Activated CD8-positive, alpha-beta memory T cell treated with anti-CD3 and anti-CD28 coated beads for 48 hours (primary cell): ENCODE data around the gene HIC1.
A peak's percentile ranks its signal among the peaks of the same experiment; 100 is the strongest.
"Not testable (repeated sequence)": the region's sequence is repeated elsewhere in the genome, so short reads cannot be mapped to it uniquely, and the experiment has no call there.

Source experiments
- DNase-seq, 3 experiments: peaks; one replicate each; pipeline ENCODE4 v3.0.0-alpha.2; 2020; ENCODE audit warnings: low read depth in 2 of 3, low spot score in 2 of 3

HIC1 gene, protein sequence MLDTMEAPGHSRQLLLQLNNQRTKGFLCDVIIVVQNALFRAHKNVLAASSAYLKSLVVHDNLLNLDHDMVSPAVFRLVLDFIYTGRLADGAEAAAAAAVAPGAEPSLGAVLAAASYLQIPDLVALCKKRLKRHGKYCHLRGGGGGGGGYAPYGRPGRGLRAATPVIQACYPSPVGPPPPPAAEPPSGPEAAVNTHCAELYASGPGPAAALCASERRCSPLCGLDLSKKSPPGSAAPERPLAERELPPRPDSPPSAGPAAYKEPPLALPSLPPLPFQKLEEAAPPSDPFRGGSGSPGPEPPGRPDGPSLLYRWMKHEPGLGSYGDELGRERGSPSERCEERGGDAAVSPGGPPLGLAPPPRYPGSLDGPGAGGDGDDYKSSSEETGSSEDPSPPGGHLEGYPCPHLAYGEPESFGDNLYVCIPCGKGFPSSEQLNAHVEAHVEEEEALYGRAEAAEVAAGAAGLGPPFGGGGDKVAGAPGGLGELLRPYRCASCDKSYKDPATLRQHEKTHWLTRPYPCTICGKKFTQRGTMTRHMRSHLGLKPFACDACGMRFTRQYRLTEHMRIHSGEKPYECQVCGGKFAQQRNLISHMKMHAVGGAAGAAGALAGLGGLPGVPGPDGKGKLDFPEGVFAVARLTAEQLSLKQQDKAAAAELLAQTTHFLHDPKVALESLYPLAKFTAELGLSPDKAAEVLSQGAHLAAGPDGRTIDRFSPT

DNA sequence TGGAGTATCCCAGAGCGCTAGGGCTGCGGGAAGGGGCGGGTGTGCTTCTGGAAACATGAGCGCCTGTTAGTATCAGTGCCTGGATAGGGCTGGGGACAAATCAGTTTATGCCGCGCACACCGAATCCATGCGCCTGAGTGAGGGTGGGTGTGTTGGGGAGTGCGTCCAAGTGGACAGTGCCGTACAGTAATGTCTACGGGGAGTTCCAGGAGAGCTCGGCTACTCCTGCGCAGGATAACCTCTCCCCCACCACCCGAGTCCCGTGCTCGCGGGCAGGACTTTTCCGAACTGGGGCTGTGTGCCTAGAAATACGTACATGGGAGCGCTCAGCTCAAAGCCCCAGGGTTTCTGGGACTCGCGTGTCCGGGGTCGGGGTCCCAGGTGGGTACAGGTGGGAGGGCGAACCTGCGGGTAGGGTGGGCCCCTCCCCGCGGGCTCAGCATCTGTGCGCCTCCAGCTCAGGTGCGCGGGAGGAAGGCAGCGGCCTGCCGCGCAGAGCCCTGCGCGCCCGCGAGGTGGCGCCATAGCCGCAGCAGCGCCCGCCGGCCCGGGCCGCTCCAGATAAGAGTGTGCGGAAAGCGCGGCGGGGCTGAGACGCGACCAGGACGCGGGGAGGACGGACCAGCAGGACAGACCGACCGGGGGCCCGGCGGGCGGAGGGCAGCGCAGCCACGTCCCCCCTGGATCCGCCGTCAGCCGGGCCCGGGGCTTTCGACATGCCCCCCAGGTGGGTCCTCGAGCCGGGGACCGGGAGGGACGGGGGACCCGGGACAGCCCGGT lies at the start of gene HIC1:
HIC1 (plus strand) TSS at position 592 of the 780 bp plus-strand sequence. CDS start 1,588 bp downstream, outside the sequence.
- peak; percentile 62 to 68 (median 63) for DNase-seq

DNA sequence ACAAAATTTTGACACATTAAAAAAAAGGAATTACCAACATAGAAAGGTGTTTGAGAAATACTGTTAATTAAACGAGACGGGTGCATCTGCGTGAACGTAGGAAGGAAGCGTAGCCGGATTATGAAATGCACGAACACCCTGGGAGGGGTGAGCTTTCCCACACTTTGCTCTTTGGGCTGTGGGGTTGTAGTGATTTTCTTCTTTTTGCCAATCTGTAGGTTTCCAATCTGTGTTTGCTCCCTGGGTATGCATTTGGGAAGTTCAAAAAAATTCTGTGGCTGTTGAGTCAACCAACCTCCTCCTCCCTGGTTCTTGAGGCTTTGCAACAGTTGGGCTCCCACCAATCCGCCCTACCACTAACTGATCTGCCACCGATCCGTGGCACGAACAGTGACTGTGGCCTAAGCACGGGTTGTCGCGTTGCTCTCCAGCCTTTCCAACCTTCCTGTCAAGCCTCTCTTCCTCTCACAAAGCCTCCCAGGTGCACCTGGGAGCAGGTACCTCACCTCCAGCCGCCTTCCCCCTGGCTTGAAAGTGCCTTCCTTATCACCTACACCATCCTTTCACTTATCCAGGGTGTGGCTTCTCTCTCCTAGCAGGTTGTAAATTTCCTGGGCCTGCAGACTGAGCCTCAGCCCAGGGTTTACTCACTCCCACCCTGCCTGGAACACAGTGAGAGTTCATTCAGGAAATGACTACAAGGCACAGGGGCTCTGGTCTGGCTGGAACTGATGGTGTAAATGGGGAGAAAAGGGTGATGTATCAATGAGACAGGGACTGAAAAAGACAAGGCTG lies 46.4 kb upstream of the HIC1 start:
- no peak for DNase-seq

DNA sequence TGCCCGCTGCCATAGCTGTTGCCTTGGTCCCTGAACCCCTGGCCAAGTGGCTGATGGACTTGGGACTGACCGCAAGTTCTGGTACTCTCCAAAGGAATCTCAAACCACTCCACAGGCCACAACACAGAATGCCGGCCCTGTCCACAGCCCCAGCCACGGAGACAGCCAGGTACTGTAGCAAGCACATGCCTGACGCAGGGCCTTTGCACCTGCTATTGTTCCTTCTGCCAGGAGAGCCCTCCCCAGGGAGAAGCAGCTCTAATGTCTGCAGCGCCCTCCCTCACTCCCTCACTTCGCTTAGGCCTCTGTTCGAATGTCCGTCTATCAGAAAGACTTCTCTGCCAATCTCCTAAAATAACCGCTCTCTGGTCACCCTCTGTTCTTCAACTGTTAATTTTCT lies 45.2 kb upstream of the HIC1 start:
- DNase-seq, result no peak

DNA sequence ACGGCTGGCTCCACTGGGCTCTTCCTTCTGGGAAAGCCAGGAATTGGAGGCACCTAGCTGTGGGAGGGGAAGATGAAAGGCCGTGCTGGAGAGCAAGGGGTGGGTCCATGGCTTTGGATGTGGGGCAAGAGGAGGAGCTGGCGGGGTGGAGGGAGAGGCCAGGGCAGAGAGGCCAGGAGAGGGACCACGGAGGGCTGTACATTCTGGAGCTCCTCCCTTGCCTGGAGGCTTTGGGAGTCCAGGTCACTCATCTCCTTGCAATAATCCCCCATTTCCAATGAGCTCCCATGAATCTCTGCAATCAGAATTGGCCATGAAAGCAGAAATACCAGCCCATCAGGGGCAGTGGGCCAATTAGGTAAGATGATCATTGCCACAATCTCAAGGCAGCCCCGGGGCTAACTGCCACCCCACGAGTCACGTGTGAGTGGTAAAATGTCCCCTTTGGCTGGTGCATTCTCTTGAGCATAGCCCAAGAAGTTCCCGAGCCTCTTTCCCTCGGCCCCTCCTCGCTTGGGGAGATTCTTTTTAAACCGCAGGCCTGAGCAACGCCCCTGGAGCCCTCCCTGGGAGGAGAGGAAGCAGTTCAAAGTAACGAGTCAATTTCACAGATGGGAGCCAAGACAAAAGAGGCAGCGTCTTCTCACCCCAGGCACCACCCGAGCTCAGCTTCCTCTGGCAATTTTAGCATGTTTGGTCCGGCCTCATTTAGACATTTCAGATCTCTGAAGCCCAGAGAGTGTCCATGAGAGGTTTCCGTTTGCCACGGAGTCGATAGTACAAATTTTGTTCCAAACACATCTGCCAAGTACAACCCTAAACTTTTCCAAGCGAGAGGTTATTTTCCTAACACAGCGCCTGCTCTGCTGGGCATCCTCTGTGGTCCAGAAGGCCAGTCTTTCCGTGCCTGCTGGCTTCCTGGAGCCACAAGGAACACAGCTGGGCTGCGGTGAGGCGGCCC lies 43.2 kb upstream of the HIC1 start:
- no peak for DNase-seq

DNA sequence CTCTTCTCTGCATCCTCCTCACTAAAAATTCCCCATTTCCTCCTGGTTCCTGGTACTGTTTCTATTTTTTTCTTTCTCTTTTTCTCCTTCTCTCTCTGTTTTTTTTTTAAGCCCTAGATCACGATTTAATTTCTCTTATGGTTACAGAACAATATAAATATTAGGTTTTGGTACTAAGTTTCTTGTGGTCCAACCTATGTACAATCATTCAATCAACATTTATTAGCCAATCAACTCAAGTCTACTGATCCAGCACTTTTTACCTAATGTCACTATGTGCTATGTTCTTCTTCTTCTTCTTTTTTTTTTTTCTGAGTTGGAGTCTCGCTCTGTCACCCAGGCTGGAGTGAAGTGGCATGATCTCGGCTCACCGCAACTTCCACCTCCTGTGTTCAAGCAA lies 42.4 kb upstream of the HIC1 start:
- DNase-seq, result no peak

DNA sequence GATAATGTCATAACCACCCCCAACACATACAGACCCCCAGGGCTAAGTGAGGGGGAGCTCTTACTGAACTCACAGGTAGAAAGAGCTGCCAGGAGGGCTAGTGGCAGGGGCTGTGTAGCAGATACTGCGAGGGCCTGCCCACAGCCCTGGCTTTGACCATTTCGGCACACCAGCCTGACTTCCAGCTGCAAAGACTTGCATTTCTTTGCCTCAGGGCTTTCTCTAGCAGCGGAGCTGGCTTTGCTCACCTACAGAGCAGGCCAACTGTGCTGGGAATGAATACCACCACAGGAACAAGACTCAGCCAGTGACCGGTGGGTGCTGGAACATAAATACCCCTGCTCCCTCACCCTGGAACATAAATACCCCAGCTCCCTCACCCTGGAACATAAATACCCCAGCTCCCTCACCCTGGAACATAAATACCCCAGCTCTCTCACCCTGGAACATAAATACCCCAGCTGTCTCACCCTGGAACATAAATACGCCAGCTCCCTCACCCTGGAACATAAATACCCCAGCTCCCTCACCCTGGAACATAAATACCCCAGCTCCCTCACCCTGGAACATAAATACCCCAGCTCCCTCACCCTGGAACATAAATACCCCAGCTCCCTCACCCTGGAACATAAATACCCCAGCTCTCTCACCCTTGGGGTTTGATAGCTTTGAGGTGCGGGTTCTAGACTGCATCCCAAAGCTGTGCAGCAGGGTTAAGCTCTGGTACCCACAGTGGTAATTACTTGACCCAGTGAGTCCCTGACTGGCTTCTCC lies 41.5 kb upstream of the HIC1 start:
- DNase-seq, result not testable (repeated sequence)

DNA sequence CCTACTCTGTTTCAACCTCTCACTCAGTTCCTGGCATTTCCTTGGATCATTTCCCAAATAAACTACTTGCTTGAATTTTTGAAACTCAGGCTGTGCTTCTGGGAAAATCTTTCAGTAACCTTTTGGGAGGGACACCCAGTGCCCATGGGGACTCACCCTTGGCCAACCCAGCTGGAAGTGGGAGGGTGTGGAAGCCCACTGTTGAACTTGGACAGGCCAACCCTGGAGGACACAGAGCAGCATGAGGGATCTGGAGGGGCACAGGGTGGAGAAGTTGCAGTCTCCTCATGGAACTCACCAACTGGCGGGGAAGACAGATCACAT lies 40.9 kb upstream of the HIC1 start:
- no peak for DNase-seq

DNA sequence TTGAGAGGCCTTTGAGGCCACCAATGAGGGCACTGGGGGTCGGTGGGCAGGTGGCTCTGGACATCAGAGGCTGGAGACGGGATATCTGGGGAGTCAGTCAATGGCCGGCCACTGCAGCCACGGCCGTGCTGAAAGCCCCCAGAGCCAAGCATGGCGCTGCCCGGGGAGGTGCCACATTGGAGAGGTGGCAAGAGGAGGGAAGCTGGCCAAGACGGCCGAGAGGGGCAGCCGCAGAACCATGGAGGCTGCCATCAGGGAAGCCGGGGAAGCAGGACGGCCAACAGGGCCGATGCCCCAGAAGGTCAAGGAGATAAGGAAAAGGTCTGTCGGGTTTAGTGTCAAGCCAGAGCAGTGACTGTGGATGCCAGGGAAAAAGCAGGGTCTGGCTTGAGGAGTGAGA lies 39.6 kb upstream of the HIC1 start:
- DNase-seq, result no peak

DNA sequence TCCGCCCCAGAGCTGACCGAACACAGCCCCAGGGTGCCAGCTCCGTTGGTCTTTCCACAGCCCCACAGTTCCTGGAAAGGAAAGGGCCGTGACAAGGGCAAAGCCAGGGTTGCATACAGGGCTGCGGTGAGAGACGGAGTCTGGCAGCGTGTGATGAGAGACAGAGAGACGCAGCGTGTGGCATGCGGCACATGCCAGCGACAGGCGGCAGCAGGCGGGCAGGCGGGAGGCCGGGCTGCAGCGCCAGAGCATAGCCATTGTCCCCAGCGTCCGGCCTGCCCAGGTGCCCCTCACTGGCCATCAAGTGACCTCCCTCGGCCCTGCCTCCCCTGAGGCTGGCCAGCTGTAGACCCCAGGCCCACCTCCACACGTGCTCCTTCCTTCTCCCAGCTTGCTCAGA lies 38.4 kb upstream of the HIC1 start:
- DNase-seq, result no peak

DNA sequence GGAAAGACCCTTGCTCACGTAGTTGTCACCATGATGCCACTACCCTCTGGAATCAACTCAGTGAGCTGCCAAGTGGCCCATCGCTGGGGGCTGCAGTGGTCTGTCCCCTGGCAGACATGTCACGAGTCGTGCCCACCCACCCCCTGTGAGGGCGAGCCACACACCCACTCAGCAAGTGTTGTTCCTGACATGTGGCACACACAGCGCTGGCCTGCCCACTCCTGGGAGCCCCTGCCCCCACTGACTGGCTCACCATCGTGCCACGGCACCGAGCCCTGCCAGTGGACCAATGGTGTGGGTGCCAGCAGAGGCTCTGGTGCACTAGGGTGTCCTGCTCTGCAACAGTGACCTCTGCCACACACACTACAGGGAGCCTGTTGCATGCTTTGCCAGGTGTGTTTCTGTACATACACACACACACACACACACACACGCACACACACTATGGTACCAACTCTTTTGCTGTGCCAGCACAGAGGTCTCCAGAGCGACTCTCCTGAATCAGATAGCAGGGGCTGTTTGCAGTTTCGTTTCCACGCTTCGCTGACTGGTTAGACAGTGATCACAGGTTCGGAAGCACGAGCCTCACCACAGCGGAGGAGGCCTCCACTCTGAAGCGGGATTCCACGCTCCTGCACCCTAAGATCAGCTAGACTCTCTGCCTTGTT lies 37.5 kb upstream of the HIC1 start:
- DNase-seq, result no peak

DNA sequence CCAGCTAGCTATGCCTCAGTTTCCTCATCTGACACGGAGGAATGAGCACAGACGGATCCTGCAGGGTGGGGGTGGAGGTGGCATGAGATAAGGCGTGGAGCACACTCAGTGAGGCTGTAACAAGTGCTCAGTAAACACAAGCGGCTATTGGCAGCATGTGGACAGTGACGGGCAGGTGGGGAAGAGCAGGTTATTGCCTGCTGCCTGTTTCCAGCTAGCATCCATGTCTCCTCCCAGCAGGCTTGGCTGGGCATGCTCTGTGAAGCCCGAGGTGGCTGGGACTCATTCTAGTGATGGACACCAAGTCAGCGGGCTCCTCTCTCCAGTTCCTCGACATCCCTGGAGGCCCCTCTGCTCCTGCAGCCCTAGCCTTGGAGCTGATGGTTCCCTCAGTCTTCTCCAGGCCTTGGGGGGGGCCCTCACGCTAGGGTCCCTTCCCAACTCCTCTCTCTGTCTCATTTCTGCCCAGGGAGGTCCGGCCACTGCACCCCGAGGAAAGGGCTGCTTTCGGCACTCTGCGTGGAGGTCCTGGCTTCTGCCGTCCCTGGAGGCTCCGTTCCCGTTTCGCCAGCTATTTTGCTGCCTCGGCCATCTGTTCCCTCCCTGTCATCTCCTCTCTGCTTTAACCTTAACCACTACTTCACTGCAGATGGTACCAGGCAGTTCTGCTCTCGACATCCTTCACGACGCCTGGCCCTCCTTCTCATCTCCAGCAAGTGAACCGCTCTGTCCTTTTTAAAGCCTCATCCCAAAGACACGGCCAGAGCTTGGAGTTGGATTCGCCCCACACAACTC lies 36.0 kb upstream of the HIC1 start:
- no peak for DNase-seq

DNA sequence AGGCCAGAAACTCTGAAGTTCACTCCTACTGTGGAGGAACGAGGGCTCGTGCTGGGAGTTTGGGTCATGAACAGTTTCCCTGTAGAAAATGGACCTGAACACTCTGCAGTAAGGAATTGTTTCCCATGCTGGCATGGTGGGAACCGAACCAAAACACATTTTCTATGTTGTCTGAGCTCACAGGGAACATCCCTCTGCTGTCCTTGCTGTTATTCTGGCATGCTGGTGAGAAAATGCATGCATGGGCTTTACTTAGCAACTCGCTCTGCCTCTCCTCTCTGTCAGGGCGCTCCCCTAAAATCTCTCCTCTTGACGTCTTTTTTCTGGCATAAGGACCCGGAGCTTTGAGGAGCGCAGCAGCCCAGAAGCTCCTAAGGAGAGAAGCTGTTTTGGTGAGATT lies 35.2 kb upstream of the HIC1 start:
- no peak for DNase-seq

DNA sequence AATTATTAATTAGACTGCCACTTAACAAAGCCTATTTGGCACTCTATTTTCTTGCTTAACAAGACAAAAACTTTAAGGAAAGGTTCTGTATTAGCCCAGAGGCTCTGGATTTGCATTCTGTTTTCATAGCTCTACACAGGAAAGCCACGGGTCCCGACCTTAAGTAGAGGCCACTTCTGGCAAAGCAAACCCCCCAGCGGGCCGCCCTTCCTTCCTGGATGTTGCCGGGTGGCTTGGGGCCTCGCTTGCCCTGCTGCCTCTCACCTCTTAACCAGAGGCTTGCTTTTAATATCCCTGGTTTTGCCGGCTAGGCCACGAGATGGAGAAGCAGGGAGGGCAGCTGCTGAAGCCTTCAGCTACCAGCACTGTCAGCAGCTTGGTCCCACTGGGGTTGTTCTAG lies 34.2 kb upstream of the HIC1 start:
- DNase-seq, result no peak

DNA sequence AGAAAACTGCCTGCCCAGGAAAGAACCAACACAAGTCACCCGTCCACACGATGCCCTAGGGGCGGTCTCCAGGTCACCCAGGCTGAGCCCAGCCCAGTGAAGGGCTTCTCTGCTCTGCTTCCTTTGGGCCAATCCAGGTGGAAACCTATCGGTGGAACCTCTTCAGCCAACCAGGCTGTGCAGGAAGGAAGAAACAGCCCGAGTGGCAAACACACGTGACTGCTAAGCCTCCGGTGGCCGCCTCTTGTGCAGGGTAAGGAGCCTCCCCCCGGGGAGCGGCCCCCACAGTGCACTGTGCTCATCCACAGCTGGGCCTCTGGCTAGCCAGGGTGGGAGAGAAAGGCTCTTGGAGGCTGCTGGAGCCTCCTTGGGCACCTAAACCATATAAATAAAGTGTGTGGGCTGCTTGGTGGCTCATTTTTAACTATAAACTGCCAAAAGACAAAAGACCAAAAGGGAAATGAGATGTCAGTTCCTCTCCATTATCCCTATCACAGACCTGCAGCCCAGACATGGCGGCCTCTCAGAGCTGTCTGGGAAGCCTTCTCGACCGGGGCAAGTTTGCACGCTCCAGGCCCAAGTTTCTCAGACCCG lies 32.2 kb upstream of the HIC1 start:
- DNase-seq, result no peak

DNA sequence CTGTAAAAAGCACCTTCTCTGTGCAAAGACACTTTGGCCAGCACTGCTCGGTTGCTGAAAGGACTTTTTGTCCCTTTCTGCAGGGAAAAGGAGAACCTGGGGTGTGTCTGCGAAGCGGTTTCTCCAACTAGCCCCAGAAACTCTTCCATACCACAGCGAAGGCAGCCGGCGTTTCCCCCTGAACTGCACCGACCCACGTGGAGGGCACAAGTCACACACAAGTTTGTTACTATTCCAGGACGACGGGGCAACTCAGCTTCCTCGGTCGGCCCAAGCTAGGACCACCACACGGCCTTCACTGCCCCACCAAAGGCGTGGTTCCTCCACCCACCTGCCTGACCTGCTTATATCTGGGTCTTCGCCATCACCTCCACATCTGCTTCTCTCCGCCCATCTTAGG lies 31.6 kb upstream of the HIC1 start:
- DNase-seq, result no peak

DNA sequence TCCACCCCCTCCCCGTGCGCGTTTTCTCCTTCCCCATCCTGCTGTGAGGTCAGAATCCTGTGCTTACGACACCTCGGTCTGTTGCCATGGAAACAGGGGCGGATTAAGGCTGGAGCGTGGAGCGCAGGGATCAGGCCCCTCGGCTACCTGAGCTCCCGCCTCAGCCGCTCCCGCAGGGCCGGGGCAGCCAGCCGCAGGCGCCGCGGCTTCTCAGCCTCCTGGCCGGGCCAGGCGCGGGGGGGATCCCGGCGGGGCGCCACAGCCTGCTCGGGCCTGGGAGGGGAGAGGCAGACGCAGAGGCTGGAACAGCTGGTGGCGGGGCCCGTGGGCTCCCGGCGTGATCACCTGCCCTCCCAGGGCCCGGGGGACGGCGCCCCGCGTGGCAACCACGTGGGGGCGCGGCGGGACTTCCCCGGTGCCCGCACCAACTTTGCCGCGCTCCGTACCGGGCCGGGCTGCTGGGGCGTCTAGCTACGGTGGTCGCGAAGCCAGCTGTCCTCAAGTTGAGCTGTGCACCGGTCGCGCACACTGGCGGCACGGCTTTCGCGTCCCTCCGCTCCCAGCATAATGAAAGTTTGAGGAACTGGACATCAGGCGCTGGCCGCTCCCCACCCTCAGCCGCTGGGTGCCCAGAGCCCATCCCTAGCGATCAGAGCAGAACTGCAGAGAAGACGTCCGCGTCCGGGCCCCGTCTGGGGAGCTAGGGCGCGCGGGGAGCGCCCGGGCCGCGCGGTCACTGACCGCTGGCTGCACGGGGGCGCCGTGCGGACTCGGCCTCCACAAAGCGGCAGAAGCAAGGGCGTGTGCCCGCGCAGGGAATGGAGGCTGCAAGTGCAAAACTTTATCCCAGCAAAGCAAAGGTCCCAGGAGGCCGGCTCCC lies 31.0 kb upstream of the HIC1 start:
- no peak for DNase-seq
